ENCODE measurements around the gene UNCX.
A peak's percentile ranks its signal among the peaks of the same experiment; 100 is the strongest.

Gene UNCX

DNA sequence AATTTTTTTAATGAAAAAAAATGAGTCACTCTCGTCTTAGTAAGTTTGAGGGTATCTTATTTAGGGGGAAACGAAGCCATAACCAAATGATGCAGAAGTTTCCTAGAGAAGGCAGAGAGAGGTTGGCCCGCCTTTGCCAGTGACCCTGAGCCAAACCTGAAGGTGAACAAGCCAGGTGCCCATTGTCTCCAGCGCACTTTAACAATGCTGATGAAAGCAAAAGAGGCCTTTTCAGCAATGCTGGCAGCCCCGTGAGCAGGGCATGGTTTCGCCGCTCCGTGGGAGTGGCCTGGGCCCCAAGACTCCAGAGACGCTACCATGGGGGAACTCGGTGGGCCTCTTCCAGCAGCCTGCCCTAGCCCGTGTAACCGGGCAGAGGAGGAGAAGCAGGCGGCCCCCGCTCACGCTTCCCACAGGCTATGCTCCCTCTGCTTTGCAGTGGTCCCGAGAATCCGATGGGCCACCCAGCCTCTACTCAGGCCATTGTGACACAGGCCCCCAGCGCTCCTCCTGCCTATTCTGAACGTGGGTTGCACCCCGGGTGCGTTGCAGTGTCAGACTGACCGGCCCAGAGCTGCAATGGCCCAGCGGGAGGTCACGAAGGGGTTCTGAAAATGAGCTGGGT, 14.0 kb upstream of the UNCX start:
- DNase-seq = no peak

DNA sequence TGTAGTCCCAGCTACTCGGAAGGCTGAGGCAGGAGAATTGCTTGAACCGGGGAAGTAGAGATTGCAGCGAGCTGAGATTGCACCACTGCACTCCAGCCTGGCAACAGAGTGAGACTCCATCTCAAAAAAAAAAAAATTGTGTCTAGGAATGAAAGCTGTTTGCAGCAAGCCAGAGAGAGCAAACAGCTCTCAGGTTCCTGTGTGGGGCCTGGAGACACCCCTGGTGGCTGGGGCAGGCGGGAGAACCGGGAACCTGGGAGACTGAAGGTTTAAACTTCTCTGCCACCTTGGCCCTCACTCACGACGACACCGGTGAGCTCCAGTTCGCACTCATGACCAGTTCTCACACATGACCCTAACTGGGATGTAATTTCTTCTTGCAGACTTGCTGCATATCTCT, 13.2 kb upstream of the UNCX start:
- DNase-seq = no peak

DNA sequence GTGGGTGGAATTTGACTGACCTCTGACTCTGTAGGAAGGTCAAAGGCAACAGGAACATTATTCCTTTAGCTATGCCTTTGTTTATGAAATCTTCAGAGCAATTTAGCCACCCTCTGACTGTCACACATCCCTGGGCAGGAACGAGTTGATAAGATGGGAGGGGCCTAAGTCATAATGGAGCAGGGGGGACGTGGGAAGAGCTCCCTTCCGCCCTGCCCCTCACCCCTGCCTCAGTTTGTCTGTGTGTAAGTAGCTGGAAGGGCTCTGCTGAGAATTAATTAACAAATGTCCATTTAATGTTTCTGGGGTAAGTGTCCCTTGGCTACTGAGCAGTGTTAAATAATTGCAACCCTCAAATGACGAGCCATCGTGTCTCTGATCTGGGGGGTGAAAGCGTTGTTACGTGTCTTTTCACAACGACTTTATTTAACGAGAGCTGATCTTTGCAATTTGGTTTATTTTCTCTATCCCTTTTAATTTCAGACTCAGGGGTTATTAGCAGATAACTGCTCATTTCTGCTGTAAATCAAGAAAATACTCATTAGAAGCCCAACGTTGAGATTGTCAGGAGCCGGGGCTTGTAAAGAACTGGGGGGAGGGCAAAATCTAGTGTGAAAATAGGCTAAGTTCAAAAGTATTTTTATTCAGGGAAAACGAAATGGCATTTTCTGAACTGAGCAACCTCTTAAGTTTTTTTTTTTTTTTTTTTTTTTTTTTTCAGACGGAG, 12.5 kb upstream of the UNCX start:
- DNase-seq = no peak

DNA sequence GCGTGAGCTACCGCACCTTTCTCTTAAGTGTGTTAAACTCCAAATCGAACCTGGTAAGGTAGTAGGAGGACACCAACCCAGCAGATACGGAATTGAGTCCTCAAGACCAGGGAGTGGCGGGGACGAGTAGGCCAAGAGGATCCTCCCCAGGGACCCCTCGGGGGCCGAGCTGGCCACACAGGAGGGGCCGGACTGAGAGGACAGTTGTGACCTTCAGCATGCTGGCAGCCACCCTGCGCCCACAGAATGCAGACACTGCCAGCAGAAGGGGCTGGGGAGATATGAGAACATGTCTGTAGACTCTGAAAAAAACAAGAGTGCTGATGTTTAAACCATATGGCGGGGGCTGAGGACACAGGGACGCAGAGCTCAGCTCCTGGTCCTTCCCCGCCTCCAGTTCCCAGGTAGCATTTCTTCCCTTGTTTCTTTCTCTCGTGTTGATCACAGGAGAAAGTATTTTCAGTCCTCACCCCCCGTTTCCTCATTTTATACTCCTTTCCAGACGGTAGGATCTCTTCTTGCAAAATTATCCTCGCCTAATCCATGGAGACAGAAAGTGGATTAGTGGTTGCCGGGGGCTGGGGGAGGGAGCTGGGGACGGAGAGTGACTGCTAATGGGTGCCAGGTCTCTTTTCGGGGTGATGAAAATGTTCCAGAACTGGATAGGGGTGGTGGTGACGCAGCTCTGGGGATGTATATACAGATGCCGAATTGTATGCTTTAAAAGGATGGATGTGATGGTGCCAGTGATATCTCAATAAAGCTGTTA, 11.5 kb upstream of the UNCX start:
- DNase-seq = peak; percentile 60

DNA sequence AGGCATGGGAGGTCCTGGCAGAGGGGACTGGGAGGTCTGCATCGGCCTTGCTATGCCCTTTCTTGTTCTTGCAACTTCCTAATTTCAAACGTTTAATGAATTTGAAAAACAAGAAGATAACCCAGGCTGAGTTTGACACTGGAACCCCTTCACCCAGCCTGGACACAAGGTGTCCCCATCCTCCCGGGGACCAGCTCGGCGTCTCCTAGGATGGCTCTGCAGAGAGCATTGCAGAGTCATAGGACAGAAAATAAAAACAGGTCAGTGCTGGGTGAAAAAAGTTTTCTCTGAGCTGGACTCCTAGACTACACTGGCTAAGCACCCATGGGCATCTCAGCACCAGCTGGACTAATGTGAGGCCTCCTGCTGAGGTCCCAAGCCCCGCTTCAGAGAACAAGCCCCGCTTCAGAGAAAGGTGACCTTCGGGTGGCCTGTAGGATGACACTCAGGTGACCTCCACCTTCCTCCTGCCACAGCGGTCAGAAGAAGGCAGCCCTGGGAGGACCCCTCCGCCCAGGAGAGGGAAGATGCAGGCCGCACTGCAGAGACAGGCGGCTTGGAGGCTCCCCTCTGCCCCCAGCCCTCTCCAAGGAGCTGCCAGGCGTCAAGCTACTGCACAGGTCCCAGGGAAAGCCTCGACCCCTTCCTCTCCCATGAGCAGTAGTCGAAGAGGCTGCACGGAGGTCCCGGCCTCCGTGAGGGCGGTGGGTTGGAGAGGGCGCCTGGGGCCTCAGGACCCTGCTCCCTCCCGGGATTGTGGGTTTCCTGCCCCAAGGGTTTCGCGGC, 9.3 kb upstream of the UNCX start:
- no peak for DNase-seq

DNA sequence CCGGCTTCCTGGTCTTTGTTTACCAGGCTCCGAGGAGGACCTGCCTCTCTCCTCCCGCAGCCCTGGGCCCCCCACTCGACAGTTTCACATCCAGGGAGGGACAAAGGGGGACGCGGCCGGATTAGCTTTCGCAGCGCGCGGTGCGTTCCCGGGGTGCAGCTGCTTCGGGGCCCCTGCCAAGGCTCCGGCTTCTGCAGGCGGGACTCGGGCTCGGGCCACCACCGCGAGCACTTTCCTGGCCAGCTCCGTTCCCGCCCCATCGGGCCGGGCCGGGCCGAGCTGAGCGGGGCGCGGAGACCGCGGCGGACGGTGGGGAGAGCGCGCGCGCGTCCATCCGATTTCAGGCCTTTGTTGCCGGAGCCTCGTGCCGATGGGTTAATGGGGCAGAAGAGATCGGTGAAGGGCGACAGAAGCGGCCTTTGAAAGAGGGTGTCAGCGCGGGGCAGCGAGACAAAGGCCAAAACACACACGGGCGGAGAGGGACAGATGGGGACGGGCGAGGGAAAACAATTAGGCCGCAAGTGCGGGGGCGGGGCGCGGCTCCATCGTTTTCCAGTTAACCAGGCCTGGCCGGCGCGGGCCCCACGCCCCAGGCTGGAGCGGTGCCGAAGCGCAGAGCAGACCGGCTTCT, 8.5 kb upstream of the UNCX start:
- DNase-seq = no peak

DNA sequence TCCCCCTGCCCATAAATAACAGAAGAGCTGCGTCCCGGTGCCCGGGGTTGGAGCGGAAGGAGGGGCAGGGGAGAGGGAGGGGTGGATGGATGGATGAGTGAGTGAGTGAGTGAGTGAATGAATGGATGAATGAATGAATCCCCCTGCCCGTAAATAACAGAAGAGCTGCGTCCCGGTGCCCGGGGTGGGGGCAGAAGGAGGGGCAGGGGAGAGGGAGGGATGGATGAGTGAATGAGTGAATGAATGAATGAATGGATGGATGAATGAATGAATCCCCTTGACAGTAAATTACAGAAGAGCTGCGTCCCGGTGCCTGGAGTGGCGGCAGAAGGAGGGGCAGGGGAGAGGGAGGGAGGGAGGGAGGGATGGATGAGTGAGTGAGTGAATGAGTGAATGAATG, 7.6 kb upstream of the UNCX start:
- DNase-seq = no peak

DNA sequence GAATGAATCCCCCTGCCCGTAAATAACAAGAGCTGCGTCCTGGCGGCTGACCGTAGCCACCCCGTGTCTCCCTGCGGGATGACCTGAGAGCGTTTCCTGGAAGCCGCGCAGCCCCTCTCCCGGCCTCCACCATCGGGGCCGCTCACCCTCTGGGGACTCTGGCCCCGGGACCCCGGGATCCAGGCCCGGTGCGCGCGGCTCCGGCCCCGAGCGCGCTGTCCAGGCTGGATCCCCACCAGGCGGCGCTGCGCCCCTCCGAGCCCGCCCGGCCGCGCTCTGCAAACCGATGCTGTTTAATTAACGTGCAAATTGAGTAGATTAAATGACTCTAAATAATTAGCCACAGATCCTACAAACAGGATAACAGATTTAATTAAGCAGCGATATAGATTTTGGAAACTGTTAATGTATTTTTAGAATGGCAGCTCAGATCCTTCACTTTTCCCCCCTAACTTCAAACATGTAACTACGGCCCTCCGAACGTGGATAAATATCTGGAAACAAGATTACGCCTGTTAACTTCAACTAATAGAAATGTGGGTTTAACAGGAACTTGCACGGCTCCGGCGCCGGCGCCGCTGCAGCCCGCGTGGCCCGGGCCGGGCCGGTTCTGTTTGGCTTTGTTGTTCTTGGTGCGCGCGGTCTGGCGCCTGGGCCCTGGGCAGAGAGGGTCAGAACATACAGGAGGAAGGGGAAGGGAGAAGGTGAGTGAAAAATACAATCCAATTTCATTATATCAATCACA, 7.1 kb upstream of the UNCX start:
- DNase-seq = no peak

DNA sequence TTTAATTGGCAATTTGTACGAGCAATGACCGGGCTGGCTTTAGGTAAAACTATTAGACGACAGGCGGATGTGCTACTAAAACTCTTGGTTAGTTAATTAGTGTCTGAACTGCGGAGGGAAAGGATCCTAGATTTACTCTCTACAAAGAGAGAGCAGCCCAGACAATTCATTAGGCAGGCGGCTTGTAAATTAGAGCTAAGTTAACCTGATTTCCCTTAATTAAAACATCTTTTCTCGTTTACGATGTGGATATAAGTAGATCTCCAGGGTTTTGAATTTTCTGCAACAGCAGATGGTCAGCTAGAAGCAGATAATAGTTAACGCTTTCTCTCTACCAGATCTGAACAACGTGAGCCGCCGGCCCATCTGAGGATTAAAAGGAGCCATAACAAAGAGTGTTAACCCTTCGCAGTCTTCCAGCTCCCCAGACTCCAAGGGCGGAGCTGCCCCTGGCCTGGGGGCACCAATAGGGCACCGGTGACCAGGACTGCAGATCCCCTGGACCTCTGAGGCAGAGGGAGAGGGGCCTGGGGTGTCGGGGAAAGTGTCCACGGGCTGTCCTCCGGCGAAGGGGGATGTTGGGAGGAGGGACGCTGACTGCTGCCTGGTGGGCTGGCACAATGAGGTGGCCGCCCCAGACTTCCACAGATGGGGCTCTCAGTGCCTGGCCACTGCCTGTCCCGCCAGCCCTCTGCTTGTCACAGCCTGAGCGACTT, 6.3 kb upstream of the UNCX start:
- DNase-seq = peak; percentile 98

DNA sequence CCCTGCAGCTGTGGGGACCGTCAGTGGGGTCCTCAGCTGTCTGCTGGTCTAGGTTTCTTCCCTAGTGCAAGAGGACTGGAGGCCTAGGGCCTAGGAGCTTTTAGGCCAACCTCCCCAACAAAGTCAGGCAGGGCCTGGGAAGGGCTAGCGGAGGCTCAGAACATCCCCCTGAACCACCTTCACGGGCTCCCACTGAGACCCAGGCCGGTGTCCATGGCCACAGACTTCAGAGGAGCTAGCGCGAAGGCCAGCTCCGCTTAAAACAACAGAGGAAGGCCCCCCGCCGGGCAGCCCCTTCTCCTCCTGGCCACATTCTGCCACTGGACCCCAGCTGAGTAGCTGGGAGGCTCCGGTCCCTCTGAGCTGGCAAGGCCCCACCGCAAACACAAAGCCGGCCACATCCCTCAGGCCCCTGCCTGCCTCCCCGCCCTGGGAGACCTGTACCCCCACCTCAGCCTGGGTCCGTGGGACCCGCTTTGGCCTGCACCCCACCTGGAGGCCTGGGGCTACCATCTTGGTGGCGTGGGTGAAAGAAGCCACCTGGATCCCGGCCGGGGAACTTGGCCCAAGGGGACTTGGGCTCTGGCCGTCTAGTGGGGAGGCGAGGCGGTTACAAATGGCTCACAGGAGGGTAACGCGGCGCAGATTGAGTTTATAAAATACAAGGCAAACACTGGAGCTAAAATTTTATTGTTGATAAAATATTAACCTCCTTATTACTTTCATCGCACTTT, 5.4 kb upstream of the UNCX start:
- DNase-seq = no peak

DNA sequence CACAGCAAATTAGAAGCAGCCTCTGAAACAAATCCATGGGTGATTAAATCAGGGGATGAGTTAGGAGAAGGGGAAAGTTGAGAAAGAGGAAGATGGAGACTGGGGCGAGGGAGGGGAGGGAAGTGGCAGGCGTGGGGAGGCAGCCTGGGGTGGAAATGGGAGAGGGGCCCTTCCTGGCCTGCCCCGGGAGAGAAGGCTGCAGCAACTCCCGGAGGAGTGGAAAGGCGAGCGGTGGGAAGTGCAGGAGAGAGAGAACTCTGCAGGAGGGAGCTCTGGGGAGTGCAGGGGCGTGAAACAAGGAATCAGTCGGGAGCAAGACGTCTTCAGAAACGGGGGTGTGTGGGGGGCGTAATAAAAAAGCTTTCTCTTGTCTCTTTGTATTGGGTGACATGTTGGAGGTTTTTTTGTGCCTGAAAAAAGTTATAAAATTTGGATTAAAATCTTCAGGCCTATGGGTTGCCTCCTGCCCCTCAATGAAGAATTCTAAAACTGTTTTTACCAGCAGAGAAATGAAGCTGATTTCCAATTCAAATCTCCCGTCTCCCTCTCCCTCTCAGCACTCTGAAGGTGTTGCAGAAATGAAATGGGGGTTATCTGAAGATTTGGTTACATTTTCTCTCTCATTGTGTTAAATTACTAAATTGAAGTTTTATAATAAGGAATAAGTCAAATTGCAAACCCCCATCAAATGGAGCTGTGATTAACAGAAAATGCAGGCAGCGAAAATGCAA, 4.7 kb upstream of the UNCX start:
- no peak for DNase-seq

DNA sequence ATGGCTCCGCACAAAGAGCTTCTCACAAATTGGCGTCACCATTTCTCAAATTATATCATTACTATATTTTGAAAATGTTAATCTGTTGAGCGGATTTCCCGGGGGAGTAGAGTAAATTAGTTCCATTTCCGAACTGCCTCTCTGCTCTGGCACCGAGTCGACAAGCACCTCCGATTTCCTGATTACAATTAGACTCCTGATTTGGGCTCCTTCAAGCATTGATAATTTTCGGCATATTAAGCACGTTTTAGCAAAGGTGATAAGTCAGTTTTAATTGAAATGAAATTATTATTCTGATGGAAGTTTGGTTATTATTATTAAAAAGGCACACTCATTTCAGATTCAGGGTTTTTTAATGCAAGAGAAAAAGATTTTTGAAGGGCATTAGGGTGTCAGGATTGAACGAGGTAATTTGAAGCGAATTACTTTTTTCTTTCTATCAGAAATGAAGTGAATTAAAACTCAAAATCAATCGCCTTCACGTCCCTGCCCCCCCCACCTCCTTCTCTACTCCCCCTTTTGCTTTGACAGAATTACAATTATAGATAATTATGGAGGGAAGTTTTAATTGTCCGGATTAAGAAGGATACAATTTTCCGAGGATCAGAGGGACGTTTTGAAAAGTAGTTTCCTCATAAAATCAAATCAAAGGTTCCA, 4.0 kb upstream of the UNCX start:
- no peak for DNase-seq

DNA sequence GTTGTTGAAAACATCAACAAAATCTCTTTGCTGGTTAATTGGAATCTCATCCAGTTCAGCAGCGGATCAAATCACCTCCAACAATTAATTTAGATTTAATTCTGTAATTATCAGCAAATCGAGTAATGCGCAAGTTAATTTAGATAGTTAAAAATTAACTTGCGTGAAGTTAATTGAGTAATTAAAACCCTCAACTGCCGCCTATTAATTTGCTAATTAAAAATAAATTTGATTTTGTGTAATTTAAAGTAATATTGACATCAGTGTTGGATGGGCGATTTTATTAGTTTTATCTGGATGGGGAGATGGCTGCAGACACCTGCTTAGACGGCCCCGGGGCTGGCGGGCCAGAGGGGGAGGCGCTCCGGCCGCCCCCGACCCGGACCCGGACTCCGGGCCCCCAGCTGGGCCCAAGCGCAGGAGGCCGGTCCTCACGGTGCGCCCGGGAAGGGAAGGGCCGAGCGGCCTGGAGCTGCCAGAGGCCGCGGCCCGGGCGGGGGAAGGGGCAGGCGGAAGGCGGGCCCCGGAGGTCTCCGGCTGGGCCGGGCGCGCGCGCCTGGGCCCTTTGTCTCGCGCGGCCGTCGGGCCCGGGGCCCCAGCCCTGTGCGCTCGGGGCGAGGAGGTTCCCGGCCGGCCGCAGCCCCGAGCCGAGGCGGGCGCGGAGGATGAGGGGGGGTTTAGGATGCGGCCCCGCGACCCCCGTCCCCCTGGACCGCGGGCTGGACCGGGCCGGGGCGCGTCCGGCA, 3.3 kb upstream of the UNCX start:
- no peak for DNase-seq

DNA sequence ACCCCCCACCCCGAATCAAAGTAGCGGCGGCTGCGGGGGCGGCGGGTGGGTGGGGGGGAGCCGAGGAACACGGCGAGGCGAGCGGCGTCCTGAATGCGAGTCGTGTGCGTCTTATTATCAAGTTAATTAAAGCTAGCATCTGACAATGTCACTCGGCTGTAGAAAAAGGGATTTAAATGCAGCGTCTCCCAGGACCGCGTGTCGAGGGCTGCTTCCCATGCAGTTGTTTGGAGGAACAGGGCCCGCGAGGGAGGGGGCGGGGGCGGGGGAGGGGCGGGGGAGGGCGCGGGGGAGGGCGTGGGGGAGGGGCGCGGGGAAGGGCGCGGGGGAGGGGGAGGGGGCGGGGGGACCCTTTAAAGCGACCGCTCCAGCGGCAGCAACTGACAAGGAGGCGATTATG, 2.7 kb upstream of the UNCX start:
- DNase-seq = peak; percentile 57

DNA sequence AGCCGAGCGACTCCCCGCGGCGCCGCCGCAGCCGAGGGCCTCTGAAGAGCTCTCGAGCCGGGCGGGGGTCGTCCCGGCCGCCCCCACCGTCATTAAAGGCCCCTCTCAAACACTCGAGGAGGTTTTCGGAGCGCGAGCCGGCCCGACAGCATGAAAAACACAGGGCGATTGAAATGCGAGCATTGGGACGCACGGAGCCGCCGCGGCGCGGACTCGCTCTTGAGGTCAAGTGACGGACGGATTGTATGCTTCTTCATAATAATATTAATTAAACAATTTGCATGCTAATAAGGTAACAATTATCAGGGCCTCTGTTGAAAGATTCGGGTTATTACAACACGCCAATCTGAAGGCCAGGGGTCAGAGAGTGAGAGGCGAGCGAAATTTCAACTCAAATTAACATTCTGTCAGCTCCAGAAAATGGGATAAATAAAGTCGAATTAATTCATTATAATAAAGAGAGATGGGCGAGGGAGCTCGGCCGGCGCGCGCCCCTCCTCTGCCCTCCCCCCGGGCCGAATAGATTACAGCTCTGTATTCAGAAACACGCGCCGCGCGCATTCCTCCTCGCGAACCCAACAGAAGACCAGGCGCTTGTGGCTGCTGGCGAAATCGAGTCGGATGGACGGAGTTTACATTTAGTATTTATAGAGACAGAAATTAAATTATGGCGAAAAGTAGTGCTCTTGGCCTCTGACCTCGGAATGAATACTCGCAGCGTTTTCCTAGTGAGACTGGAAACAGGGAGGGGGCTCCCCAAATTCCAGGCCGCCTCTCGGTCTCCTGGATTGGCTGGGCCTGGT, 2.1 kb upstream of the UNCX start:
- DNase-seq = no peak

DNA sequence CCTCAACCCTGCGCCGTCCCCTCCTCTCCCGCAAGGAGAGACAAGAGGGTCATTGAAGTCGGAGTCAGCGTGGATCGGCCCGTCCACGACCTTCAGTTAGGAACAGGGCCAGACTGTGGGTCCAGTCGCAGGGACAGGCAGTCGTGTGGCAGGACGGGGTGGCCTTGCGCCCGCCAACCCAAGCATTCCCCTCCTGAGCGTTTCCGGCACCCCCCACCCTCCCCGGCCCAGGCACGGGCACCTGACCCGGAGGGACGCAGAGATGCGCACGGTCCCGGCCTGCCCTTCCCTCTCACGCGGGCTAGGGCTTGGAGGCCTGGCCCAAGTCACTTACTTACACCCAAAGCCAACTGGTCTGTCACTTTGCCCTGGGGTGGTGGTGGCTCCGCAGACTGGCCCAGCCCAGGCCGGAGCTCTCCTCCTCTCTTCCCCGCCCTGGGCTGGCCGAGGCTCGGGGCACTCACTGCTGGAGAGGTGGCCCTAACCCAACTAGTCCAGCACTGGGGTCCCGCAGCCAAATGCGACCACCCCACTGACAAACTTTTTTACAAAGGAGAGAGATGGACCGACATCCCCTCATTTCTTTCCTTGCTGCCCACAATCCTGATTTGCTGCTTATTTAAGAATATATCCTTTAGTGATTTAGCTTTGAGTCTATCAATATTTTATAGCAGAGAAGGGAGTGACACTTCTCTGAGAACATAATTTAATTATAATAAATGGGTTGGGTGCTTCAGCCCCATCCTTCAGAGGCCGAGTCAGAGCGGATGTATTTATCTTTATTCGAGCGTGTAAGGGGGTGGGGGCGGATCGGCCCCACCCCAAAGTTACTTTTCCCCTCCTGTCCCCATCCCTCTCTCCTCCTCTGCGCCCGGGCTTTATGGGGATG, 1.2 kb upstream of the UNCX start:
- no peak for DNase-seq

DNA sequence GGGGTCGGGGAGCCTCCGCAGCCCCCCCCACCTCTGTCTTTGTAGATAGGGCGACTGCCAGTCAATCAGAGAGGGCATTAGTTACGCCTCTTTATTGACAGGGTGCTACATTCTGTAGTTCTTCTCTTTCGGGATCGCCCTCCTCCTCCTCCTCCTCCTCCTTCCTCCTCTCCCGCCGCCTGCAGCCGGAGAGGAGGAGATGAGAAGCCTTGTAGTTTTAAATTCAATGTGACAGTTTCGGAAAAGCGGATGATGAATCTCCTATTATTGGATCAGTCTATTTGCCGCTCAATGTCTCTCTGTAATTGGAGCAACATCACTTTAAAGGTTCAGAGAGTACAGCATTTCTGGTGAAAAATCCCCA, 587 bp upstream of the UNCX start:
- DNase-seq = peak; percentile 35

Data from NCI-H82 (cell line).